Activated CD4-positive, alpha-beta T cell treated with anti-CD3 and anti-CD28 coated beads for 1 hour (primary cell): ENCODE results near the gene RO60.
A peak's percentile ranks its signal among the peaks of the same experiment; 100 is the strongest.
"Not testable (repeated sequence)": the region's sequence is repeated elsewhere in the genome, so short reads cannot be mapped to it uniquely, and the experiment has no call there.

Experiments
- DNase-seq: peaks from one replicate; pipeline ENCODE4 v3.0.0-alpha.2; 2020

Gene RO60

DNA sequence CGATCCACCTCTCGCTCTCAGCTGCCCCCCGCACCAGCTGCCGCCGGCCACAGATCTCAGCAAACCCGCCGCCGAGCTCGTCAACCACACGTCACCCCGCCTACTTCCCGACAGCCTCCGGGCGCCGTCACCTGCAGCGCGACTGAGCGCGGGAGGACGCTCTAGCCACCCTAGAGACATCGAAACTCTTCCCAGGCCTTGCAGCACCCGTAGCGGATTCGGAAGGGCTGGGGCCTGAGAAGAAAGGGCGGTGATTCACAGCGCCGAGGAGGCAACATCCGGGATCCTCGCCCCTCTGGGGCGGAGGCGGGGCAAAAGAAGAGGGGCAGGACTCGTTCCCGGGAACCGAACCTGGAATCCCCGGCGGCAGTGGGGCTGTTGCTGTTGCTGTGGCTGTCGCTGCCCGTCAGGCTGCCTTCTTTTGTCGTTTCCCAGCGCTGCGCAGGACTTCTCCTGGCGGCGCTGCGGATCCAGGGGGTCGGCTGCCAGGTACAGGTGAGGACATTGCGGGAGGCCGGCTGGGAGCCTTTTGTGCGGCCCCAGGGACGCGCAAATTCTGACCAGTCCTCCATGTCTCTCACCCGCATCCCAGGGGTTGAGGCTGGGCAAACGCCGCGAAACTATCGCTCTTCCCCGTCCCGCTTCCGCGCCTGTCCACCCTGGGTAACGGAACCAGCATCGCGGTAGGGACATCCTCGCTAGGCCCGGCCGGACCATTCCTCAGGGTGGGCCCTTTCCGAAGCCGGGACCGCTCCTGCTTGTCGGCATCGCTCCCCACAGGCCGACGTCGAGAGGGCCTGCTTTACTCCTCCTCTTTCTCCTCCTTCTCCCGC, at the start of gene RO60, which contains the start of gene UCHL5:
TSS of gene RO60 (plus strand) at position 331 of the 833 bp plus-strand sequence. CDS start 9,443 bp downstream, outside the sequence.
TSS of gene UCHL5 (minus strand) at position 79 of the 833 bp plus-strand sequence. CDS start 100 bp downstream, outside the sequence.
- peak; percentile 91 for DNase-seq

DNA sequence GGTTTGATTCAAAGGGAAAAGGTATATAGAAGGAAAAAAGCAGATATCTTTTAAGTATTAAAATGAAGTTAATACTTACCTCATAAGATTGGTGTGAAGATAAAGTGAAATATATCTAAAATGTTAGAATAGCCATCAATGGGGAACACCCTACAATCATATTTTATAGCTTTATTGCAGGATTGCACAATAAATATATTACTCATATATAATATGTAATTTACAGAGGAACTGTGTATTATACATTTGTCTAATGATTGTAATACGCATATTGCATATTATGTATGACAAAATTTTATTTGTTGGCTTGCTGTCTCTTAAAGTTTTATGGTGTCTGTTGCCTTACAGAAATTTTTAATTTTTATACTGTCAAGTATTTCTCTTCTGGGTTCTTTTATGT, 48.0 kb upstream of the RO60 start:
- no peak for DNase-seq

DNA sequence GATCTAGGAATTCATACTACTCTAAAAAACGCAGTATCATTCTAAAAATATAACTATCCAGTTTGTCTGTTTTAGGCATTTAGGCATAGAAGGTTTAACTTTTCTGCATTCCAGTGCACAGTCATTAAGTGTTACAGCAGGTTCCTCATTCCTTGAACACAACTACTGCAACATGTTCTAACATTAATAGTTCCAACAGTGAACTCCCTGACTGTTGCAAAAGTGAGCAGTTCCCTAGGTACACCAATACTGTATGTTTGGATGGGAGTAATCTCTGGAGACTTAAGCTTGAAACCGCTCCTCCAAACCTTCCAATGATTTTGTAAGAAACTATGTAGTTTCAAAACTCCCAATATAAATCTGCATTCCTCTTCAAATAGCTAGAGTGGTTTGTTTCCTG, 46.4 kb upstream of the RO60 start:
- no peak for DNase-seq

DNA sequence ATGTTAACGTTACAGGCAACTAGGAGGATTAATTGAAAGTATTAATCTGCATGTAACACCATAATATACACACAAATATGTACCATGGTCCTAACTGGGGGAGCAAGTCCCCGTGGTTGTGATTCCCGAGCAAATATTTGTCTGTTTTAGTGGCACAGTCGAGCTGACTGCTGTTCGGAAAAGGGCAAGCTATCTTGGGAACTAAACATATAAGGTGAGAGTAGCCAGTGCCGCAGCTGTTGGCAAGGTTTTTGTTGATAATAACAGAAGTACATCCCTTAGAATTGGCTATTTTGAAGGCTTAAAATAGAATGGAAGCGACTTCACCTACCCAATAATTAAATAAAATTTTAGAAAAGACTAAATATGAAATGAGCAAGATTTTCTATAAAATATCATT, 45.7 kb upstream of the RO60 start:
- DNase-seq: no peak

DNA sequence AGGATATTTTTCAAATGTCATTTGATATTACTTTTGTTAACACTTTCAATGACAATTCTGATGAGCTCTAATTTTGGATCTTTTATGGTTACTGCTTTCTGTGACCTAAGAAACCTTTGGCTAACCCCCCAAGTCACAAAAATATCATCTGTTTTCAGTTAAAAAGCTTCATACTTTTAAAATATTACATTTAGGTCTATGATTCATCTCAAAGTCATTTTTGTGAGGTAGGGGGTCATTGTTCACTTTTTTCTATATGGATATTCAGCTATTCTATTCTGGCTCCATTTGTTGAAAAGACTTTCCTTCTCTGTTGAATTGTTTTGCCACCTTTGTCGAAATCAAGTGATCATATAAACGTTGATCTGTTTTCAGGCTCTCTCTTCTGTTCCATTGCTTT, 45.0 kb upstream of the RO60 start:
- no peak for DNase-seq

DNA sequence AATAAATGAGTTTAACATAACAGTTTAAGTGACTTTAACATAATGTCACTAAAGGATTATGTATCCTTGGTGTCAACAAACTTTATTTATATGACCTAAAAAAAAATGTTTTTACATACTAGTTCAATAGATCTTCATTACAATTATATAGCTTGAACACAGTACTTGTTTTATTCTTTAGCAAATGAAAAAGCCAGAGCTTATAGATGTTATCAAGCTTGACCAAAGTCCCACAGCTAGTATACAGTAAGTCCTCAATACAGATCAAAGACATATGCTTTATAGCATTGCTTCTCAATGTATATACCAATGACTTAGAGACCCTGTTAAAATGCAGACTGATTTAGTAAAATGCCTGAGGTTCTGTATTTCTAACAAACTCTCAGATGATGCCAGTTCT, 42.6 kb upstream of the RO60 start:
- DNase-seq: no peak

DNA sequence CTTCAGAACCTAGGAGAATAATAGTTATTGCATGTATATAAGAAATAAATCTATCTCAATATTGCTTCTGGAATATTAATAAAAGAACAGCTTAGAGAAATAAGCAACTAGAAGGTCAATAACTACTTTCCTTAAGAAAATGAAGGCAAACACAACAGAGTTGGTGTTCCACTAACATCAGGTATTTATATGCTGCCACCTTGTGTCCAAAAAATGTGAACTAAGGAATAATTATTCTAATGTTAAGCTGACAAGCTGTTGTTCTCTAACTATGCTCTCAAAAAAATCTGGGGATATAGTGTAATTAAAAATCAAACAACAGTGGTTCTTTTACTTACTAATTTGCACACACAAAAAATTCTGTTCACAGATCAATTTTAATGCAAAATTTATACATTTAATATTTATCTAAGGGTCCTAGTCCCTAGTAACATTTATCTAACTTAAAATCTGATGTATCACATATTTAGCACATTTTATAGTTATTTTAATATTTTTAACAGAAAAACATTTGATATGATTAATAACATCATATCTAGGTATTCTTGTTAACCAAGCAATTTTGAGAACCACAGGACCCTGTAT, 39.9 kb upstream of the RO60 start:
- no peak for DNase-seq

DNA sequence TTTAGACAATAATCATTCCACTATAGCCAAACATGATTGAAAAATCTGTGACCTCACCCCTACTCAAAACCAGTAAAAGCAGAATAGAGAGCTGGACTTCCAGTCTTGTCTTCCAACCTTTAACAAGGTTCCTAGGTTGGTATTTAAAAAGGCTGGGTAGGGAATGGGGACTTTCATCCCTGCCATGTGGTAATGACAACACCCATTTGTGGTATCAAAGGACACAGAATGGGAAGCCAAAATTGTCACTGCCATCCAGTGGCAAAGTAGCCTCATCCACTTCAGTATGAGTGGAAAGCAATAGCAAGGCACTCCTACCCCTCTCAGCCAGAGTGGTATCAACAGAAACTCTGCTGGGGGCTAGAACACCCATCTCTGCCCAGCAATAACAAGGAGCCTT, 34.2 kb upstream of the RO60 start:
- DNase-seq: no peak

DNA sequence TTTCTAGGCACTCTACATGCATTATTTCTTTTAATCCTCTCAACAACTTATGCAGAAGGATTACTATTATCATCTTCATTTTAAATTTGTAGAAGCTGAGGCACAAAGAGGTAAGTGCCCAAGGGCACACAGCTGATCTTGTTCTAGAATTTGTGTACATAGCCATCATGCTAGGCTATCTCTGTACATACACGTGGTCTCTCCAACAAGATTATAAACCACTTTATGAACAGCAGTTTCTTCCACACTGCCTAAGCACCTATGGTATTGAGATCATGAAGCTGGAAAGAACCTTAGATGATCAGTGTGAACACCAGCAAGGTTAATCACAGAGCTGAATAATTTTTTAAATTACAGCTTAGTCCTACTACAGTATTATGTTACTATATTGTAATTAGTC, 29.1 kb upstream of the RO60 start:
- no peak for DNase-seq

DNA sequence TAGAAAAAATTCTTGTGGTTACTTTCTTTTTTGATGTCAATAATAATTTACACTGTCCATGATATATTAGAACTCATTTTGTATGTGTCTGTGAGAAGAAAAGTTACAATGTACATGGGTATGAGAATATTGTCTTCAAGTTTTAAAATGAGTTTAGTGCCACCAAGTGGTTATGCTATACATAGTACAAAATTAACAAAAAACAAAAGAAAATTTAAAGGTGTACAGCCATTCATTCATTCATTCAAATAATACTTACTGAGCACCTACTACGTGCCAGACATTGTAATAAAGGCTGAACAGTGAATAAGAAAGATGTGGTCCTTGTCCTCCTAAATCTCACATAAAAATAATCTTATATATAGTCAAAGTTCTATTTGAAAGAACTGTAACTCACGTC, 28.0 kb upstream of the RO60 start:
- no peak for DNase-seq

DNA sequence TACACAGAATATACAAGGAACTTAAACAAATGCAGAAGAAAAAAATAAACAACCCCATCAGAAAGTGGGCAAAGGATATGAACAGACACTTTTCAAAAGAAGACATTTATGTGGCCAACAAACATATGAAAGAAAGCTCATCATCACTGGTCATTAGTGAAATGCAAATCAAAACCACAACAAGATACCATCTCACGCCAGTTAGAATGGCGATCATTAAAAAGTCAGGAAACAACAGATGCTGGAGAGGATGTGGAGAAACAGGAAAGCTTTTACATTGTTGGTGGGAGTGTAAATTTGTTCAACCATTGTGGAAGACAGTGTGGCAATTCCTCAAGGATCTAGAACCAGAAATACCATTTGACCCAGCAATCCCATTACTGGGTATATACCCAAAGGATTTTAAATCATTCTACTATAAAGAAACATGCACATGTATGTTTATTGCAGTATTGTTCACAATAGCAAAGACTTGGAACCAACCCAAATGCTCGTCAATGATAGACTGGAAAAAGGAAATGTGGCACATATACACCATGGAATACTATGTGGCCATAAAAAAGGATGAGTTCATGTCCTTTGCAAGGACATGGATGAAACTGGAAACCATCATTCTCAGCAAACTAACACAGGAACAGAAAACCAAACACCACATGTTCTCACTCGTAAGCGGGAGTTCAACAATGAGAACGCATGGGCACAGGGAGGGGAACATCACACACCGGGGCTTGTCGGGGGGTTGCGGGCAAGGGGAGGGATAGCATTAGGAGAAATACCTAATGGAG, 26.6 kb upstream of the RO60 start:
- DNase-seq: not testable (repeated sequence)

DNA sequence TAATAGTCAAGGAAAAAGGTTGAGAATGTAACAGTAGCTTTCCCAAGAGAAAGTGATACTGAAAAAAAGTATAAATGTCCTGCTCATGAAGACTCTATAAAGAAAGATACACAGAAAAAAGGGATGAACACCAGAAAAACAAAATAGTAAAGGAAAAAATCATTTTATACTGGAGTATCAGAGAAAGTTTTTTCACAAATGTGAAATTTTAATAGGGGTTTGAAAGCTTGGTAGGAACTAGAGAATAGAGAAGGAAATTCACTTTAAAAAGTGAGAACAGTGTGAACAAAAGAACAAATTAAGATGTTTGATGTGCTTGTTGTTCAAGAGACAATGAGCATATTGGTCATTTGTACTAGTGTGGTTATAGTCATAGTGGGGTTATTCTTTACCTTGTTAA, 25.8 kb upstream of the RO60 start:
- no peak for DNase-seq

DNA sequence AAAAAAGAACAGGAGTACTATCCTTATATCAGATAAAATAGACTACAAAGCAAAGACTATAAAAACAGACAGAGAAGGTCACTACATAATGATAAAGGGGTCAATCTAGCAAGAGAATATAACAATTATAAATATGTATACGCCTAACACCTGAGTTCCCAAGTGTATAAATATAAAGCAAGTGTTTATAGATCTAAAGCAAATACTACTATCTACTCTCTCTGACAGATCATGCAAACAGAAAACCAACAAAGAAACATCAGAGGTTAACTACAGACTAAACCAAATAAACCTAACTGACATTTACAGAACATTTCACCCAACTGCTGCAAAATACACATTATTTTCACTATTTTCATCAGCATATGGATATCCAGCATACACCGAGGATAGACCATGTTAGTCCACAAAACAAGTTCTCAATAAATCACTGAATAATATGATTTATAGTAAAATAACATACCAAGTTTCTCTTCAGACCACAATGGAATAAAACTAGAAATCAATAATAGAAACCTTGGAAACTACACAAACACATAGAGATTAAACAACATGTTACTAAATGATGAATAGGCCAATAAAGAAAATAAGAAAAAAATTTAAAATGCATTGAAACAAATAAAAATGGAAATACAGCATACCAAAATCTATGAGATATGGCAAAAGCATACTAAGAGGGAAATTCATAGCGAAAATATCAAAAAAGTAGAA, 22.9 kb upstream of the RO60 start:
- DNase-seq: no peak

DNA sequence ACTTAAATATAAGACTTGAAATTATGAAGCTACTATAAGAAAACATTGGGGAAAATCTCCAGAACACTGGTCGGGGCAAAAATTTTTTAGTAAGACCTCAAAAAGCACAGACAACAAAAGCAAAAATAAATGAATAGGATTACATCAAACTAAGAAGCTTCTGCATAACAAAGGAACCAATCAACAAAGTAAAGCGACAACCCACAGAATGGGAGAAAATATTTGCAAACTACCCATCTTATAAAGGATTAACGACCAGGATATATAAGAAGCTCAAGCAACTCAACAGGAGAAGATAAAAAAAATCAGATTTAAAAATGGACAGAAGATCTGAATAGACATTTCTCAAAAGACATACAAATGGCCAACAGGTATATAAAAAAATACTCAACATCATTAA, 19.4 kb upstream of the RO60 start:
- no peak for DNase-seq

DNA sequence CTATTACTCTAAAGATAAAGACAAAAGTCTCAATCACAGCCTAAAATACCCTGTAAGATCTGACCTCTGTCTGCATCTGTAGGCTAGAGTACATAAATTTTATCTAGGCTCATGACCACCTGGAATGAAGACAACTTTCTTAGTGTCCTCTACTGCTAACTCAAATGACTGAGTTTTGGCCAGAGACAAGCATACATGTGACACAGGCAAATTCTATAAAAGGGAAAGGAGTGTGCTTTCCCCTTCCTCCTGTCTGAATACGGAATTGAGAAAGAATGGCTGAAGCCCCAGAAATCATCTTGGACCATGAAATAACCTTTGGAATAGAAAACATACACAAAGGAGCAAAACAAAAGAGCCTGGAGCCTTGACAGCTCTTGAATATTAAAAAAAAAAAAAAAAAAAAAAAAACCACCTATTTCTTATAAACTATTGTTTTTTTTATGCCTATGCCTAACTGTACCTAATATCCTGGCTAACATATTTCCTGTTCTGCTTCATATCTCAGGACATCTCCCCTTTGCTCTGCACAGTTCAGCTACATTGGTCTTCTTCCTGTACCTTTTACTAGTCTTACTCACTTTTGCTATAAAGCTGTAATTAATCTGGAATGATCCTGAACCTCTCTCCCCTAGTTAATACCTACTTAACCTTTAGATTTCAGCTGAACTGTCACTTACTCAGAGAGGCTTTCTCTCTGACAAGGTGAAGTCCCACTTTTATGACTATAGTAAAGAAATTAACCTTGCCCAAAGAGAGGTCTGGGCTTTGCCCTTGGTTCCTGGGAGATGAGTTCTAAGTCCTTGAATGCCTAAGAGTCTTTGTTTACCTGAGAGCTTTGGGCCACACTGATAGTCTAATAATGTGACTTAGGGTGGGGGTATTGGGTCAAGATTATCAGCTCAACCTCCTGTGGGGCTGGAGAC, 16.4 kb upstream of the RO60 start:
- no peak for DNase-seq

DNA sequence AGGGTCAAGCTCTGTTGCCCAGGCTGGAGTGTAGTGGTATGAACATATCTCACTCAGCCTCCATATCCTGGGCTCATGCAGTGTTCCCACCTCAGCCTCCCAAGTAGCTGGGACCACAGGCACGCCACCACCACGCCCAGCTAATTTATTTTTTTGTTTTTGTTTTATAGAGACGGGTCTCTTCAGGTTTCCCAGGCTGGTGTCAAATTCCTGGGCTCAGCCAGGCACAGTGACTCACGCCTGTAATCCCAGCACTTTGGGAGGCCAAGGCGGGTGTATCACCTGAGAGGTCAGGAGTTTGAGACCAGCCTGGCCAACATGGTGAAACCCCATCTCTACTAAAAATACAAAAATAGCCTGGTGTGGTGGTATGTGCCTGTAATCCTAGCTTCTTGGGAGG, 10.5 kb upstream of the RO60 start:
- not testable (repeated sequence) for DNase-seq

DNA sequence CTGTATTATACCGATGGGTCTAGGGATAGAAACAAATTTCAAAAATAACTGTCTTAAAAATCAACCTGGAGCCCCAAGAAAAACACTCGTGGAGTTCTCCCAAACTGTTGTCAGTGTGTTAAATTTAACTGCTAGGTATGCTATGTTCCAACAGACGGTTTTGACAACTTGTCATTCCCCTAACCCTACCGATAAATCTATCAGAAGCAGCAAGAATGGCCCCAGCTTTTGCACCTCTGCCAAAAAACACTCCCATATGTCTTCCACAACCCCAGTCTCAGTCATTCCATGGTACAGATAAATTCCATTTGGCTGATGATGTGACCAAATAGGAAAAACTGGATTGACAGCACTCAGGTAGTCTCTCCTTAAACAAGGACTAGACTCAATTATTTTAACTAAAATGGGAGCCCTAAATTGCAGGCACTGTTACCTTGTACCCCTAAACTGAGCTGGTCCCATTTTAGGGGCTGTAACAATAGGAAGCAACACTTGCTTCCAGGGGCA, 5.2 kb upstream of the RO60 start:
- no peak for DNase-seq

DNA sequence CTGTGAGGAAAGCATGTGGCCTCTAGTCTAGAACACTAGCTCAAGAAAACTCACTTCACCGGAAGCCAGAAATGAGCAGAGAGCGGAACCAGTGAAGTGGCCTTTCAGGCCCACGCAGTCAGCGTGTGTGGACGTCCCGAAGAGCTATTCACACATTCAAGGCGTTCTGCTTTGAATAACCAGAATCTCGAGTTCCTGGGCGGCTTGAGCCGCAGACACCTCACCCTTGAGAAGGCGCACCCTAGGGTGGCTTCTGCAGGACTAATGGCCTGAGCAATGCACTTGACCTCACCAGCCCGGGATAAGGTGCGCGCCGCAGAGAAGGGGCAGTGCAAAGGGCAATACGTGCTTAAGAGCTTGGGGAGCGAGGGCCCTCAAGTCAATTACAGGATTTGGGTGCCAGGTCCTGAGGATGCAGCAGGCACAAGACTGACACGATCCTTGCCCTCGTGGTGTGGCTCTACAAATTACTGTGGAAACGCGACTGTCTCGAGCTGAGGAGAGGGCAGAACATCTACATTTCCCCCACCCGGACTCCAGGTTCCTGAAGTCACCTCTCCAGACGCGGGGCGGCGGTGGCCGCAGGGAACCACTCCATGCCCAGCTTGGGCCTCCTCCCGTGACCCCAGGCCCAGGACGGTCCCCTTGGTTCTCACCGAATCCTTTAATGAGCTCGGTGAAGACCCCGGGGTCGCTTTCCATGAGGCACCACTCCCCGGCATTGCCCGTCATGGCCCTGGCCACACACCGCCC, 707 bp upstream of the RO60 start:
- DNase-seq: peak; percentile 29

DNA sequence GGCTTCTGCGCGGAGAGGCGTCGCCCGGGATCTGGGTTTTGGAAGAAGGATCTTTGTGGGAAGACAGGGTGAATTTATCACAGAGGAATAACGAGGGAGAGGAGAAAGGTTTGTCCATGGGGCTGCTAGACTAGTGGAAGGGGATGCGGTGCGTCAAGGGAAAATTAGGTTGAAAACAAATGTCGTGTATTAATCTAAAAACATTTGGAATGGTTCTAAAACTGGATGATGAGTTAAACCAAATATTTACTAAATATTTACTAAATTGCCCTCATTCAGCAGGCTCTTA, 647 bp downstream of the RO60 start:
- no peak for DNase-seq

DNA sequence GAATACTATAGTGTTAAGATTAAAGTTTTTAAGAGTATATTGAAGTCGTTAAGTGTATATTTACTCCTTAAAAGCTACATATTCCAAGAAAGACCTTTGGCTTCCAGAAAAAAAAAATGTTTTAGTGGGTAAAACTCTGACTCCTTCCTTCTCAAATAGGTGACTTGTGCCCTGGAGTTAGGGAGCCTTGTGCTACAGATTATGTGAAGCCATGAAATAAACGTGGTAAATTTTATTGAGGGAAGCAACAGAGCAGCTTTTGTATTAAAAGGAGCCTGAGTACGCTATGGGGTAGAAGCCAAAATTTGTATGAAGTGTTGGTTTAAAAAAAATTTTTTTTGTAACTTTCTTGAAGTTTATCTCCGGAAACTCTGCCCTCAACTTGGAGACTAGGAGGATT, 994 bp downstream of the RO60 start:
- DNase-seq: no peak

DNA sequence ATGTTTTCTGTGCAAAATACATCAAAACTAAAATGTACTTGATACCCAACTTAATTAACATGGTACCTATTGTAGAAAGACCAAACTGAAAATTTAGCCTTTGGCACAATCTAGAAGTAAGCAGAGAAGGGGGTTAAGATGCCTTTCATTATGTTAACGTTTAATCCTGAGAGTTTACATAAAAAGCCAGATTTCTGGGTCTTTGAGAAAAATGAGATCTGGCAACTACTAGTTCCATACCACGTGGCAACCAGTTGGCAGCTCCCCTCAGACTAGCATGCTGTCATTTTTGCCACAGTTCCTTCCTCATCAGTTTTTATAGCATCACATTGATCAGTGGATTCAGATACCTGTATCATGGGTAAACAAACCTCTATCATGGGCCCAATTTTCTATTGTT, 1.5 kb downstream of the RO60 start:
- DNase-seq: no peak
